Sigmoid colon (tissue), 4 donors: ENCODE measurements around the gene RAB7B.

ENCODE experiments used
- EP300 ChIP-seq, 4 donors: sonication (generic); formaldehyde crosslinking; IDR thresholded peaks; one replicate each; pipeline ENCODE4 v1.6.1; 2017; ENCODE audit warnings: antibody characterized with exemption in 4 of 4
- POLR2A ChIP-seq, 2 donors: fragments of 450-650 bp; IDR thresholded peaks; one replicate each; pipeline ENCODE4 v1.6.1; 2016; ENCODE audit warnings: antibody characterized with exemption in 2 of 2, mild to moderate bottlenecking in 2 of 2, moderate library complexity in 2 of 2
- POLR2AphosphoS5 ChIP-seq, 4 donors: sonication (generic); formaldehyde crosslinking; IDR thresholded peaks; one replicate each; pipeline ENCODE4 v1.6.1; 2017; ENCODE audit warnings: antibody characterized with exemption in 4 of 4
- TF ChIP-seq, protein P1 (sequence below), 4 experiments: fragments of 450-650 bp in 3 of 4; fragments of 200-600 bp in 1 of 4; IDR thresholded peaks; one replicate each; pipeline ENCODE4 v1.5.1; 2016 to 2019; ENCODE audit warnings: antibody characterized with exemption in 4 of 4, mild to moderate bottlenecking in 3 of 4, moderate library complexity in 2 of 4

DNA sequence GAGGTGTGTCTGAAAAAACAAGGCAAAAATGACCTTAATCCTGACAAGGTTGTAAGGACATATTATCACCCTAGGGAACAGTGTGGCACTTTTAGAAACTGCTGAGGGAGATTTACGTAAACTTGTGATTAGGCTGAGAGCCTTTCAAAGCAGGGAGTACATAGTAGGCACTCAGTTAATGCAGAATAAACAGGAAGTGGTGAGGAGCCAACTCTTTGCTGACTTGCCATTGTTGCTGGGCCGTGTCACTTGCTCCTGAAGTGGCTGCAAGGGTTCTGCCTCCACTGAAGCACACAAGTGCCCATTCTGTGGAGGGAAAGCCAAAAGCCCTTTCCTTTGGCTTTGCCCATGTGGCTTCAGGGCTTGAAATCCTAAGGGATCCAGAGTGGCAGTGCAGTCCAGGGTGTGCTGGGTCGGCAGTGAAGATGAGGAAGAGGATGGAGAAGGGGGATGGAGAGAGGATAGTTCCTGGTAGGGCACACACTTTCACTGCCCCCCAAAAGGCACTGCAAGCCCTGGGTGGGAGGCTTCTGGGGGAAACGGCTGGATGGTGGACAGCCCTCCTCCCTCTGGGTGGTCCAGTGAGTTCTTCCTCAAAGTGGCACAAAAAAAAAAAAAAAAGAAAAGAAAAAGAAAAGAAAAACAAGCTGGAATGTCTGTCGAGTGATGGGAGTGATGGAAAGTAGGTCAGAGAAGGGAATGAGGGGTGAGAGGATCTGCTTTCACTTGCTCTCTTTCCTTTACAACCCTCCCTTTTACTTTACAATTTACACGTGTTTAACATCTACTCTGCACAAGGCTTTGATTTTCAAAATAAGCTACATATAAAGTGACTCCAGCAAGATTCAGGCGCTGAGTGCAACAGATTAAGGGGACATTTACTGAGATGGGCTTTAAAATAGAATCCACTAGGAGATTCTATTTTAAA lies 36.1 kb upstream of the RAB7B start:
- TF ChIP-seq, protein P1, sequence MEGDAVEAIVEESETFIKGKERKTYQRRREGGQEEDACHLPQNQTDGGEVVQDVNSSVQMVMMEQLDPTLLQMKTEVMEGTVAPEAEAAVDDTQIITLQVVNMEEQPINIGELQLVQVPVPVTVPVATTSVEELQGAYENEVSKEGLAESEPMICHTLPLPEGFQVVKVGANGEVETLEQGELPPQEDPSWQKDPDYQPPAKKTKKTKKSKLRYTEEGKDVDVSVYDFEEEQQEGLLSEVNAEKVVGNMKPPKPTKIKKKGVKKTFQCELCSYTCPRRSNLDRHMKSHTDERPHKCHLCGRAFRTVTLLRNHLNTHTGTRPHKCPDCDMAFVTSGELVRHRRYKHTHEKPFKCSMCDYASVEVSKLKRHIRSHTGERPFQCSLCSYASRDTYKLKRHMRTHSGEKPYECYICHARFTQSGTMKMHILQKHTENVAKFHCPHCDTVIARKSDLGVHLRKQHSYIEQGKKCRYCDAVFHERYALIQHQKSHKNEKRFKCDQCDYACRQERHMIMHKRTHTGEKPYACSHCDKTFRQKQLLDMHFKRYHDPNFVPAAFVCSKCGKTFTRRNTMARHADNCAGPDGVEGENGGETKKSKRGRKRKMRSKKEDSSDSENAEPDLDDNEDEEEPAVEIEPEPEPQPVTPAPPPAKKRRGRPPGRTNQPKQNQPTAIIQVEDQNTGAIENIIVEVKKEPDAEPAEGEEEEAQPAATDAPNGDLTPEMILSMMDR (IDR thresholded peaks at IDR 0.05), result no peak
- TF ChIP-seq POLR2A (IDR thresholded peaks at IDR 0.05), result no peak
- no peak for TF ChIP-seq POLR2AphosphoS5 (IDR thresholded peaks at IDR 0.05)
- TF ChIP-seq EP300 (IDR thresholded peaks at IDR 0.05), result no peak
